Lung (tissue), 16 donors: ENCODE data around the gene NENF. TPM values are rescaled to one million over a fixed set of nuclear protein-coding genes. Genes with fewer than 3 reads are reported as not detected.
"Not testable (repeated sequence)": the region's sequence is repeated elsewhere in the genome, so short reads cannot be mapped to it uniquely, and the experiment has no call there.

Experiments used
- ATAC-seq: fragments of 200-7000 bp; cut with Tn5 transposase; one replicate; pipeline ENCODE4 v1.9.1; 2020; ENCODE audit warnings: moderate number of reproducible peaks; ENCODE audit not compliant: insufficient read depth, low FRiP score
- DNase-seq, 3 donors: peaks; one replicate each; pipeline ENCODE4 v3.0.0-alpha.2; 2013 to 2017
- H3K27ac ChIP-seq, 2 donors: one replicate each; pipeline ENCODE4 v1.5.1; 2013; ENCODE audit warnings: mild to moderate bottlenecking in 2 of 2, moderate library complexity in 2 of 2, control low read depth in 1 of 2, inconsistent platforms in 1 of 2, low read depth in 1 of 2, low read length in 1 of 2
- H3K27me3 ChIP-seq, 3 donors: one replicate each; pipeline ENCODE4 v1.5.1; 2013; ENCODE audit warnings: low read length in 2 of 3; ENCODE audit not compliant: control insufficient read depth in 3 of 3, insufficient read depth in 3 of 3
- H3K36me3 ChIP-seq, 4 donors: one replicate each; pipeline ENCODE4 v1.5.1; 2013; ENCODE audit warnings: low read length in 4 of 4, mild to moderate bottlenecking in 1 of 4, moderate library complexity in 1 of 4; ENCODE audit not compliant: control insufficient read depth in 4 of 4, insufficient read depth in 4 of 4
- H3K4me1 ChIP-seq, 5 donors: one replicate each; pipeline ENCODE4 v1.5.1; 2013; ENCODE audit warnings: low read length in 5 of 5, mild to moderate bottlenecking in 2 of 5, moderate library complexity in 1 of 5; ENCODE audit not compliant: control insufficient read depth in 5 of 5, insufficient read depth in 5 of 5
- H3K4me3 ChIP-seq: one replicate; pipeline ENCODE4 v1.5.1; 2013; ENCODE audit warnings: mild to moderate bottlenecking, control low read depth, moderate library complexity
- H3K9ac ChIP-seq, 2 donors: one replicate each; pipeline ENCODE4 v1.5.1; 2013; ENCODE audit warnings: low read length in 2 of 2, control low read depth in 1 of 2; ENCODE audit not compliant: insufficient read depth in 1 of 2
- H3K9me3 ChIP-seq, 4 donors: one replicate each; pipeline ENCODE4 v1.5.1; 2013; ENCODE audit warnings: low read length in 3 of 4, mild to moderate bottlenecking in 1 of 4, moderate library complexity in 1 of 4; ENCODE audit not compliant: control insufficient read depth in 4 of 4, insufficient read depth in 3 of 4
- CTCF ChIP-seq: IDR thresholded peaks from 2 replicates; pipeline ENCODE4 v1.5.1; 2012; ENCODE audit warnings: mild to moderate bottlenecking; ENCODE audit errors: control extremely low read depth, extremely low read depth
- WGBS, 2 donors: extraction: QIAGEN DNeasy Blood & Tissue Kit; methylation state at CpG; one replicate each; pipeline ENCODE4 v1.1.7; 2013; 5-methylcytosine and 5-hydroxymethylcytosine counted together
- long read RNA-seq, 5 donors: transcript quantifications; one replicate each; lab custom pipeline, GENCODE V29; 2026
- polyA plus RNA-seq, 2 donors: library from polyadenylated mRNA; stranded (reverse); fragments of 200-250 nt; gene quantifications; one replicate each; pipeline ENCODE4 v1.2.1, GENCODE V29; 2013
- total RNA-seq, 2 donors: library from RNA; depleted of rRNA in 1 of 2; stranded (reverse); fragments of >200 nt in 1 of 2; gene quantifications; one replicate each; pipeline ENCODE4 v1.2.1, GENCODE V29; 2014 to 2021
- donor health status: control.
- donor health status: control.
- donor health status: Bipolar disorder and iron deficiency.
- donor health status: healthy.
- donor health status: DM: yes; HTN: yes; CAD: no.

Gene NENF
- total RNA-seq (10 to 100 TPM; 27.1 to 52.8 TPM), polyA plus RNA-seq (10 to 100 TPM; 34.1 to 94.7 TPM)
- long read RNA-seq, donor 1, transcript NENF-201 (4 exons, 949 nt) = major isoform, 50 of 75 reads
- long read RNA-seq, donor 1, transcript NENF-204 (3 exons, 845 nt) = minor isoform, 25 of 75 reads
- long read RNA-seq, donor 1, partial matches to known transcripts = 0 of 75 reads
- long read RNA-seq, donor 1, other reads (novel, unspliced or antisense) = 0 of 75 reads
- long read RNA-seq, donor 2, transcript NENF-204 (3 exons, 845 nt) = minor isoform, 5 of 40 reads
- long read RNA-seq, donor 2, transcript NENF-201 (4 exons, 949 nt) = major isoform, 29 of 40 reads
- long read RNA-seq, donor 2, partial matches to known transcripts = 5 of 40 reads
- long read RNA-seq, donor 2, other reads (novel, unspliced or antisense) = 0 of 40 reads
- long read RNA-seq, donor 3, transcript NENF-204 (3 exons, 845 nt) = minor isoform, 9 of 48 reads
- long read RNA-seq, donor 3, transcript NENF-201 (4 exons, 949 nt) = major isoform, 37 of 48 reads
- long read RNA-seq, donor 3, partial matches to known transcripts = 0 of 48 reads
- long read RNA-seq, donor 3, other reads (novel, unspliced or antisense) = 0 of 48 reads
- long read RNA-seq, donor 4, transcript NENF-201 (4 exons, 949 nt) = major isoform, 26 of 31 reads
- long read RNA-seq, donor 4, partial matches to known transcripts = 0 of 31 reads
- long read RNA-seq, donor 4, other reads (novel, unspliced or antisense) = 0 of 31 reads
- long read RNA-seq, donor 5, transcript NENF-201 (4 exons, 949 nt) = major isoform, 66 of 89 reads
- long read RNA-seq, donor 5, transcript NENF-204 (3 exons, 845 nt) = minor isoform, 21 of 89 reads
- long read RNA-seq, donor 5, partial matches to known transcripts = 0 of 89 reads
- long read RNA-seq, donor 5, other reads (novel, unspliced or antisense) = 0 of 89 reads

- peak; percentile 76 to 90 (median 79) for DNase-seq
- no peaks in the 10 kb centered on the region for H3K27me3 ChIP-seq
- TF ChIP-seq CTCF = no peak
- H3K36me3 ChIP-seq = no peaks in the 10 kb centered on the region
- ATAC-seq = peak; percentile 99
- H3K27ac ChIP-seq = peak within 1 kb of the TSS; percentile 61 to 91
- WGBS, 2 donors = 1% methylated on average over 63 to 86 of the region's 86 CpGs
- peak within 1 kb of the TSS; percentile 69 to 77 for H3K9ac ChIP-seq
- no peaks in the 10 kb centered on the region for H3K9me3 ChIP-seq
- H3K4me3 ChIP-seq = peak within 1 kb of the TSS; percentile 68
- H3K4me1 ChIP-seq = peaks cover 0 to 22% (median 3%) of the 10 kb centered on the region in 5 donors
These were observed at the start of gene NENF for GRCh38 chr1:212432661-212433576. Gene NENF, plus strand, starts transcription at chr1:212432920. Its CDS starts 24 bp downstream, at chr1:212432944.

GRCh38 chr1:212386029-212386428, 46.7 kb upstream of the NENF start:
- WGBS, 2 donors = 67 to 80% methylated on average over 1 of the region's 1 CpG
- Histone ChIP-seq H3K4me1 (no peaks in the 10 kb centered on the region), H3K27me3 (no peaks in the 10 kb centered on the region), H3K9me3 (peaks cover 0 to 1% (median 0%) of the 10 kb centered on the region in 4 donors), H3K9ac (no peak overlapping the region), H3K27ac (no peak overlapping the region), H3K4me3 (no peak overlapping the region), H3K36me3 (peaks cover 0 to 18% (median 1%) of the 10 kb centered on the region in 4 donors)
- ATAC-seq = no peak
- no peak for TF ChIP-seq CTCF
- no peak for DNase-seq

GRCh38 chr1:212388985-212389716, 43.6 kb upstream of the NENF start:
- Histone ChIP-seq H3K9ac (no peak overlapping the region), H3K4me3 (no peak overlapping the region), H3K9me3 (peaks cover 0 to 3% (median 0%) of the 10 kb centered on the region in 4 donors), H3K27ac (no peak overlapping the region), H3K4me1 (no peaks in the 10 kb centered on the region), H3K27me3 (no peaks in the 10 kb centered on the region), H3K36me3 (peaks cover 0 to 18% (median 1%) of the 10 kb centered on the region in 4 donors)
- no peak for TF ChIP-seq CTCF
- no peak for ATAC-seq
- WGBS, 2 donors = 100% methylated on average over 1 of the region's 1 CpG
- DNase-seq = no peak

- H3K4me3 ChIP-seq, H3K9ac ChIP-seq, H3K27ac ChIP-seq, DNase-seq, H3K36me3 ChIP-seq, ATAC-seq, H3K4me1 ChIP-seq, H3K27me3 ChIP-seq, H3K9me3 ChIP-seq: not testable (repeated sequence)
- 95 to 97% methylated on average over 5 of the region's 6 CpGs for WGBS, 2 donors
These were observed 36.9 kb upstream of the NENF start for GRCh38 chr1:212395678-212396437.
